Adipocyte (in vitro differentiated cells): Measurements from ENCODE around the gene MIS18BP1.

Experiments
- DNase-seq: peaks from one replicate; pipeline ENCODE4 v3.0.0-alpha.2; 2015; ENCODE audit warnings: low read depth
- H3K27me3 ChIP-seq: replicated peaks from 2 replicates; pipeline ENCODE4 v1.7.0; 2013; ENCODE audit warnings: mild to moderate bottlenecking, low read length, moderate library complexity; ENCODE audit not compliant: control insufficient read depth, insufficient read depth
- H3K36me3 ChIP-seq: 2 replicates; pipeline ENCODE4 v1.7.0; 2013; ENCODE audit warnings: low read length, mild to moderate bottlenecking, moderate library complexity; ENCODE audit not compliant: control insufficient read depth, insufficient read depth, severe bottlenecking
- H3K4me1 ChIP-seq: 2 replicates; pipeline ENCODE4 v1.7.0; 2013; ENCODE audit warnings: mild to moderate bottlenecking, low read length, moderate library complexity; ENCODE audit not compliant: control insufficient read depth, insufficient read depth
- H3K4me3 ChIP-seq: 2 replicates; pipeline ENCODE4 v1.7.0; 2013; ENCODE audit warnings: mild to moderate bottlenecking, low read length, moderate library complexity
- H3K9ac ChIP-seq: 2 replicates; pipeline ENCODE4 v1.7.0; 2013; ENCODE audit warnings: mild to moderate bottlenecking, low read length, moderate library complexity
- H3K9me3 ChIP-seq: 2 replicates; pipeline ENCODE4 v1.7.0; 2013; ENCODE audit warnings: mild to moderate bottlenecking, low read length, moderate library complexity; ENCODE audit not compliant: control insufficient read depth

Gene MIS18BP1

DNA sequence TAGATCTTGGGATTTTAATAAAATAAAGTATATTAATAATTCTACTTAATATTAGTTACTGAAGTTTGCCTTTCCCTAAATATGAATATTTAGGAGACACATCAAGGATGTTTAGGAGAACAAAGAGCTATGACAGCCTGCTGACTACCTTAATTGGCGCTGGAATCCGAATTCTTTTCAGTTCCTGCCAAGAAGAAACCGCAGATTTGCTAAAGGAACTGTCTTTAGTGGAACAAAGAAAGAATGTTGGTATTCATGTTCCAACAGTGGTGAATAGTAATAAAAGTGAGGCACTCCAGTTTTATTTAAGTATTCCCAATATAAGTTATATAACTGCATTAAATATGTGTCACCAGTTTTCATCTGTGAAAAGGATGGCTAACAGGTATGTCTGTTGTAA, 54.5 kb downstream of the MIS18BP1 start:
- no peak for DNase-seq
- peaks cover 21% of the 10 kb centered on the region for H3K36me3 ChIP-seq
- peaks cover 7% of the 10 kb centered on the region for H3K4me1 ChIP-seq
- H3K27me3 ChIP-seq = no peaks in the 10 kb centered on the region
- H3K4me3 ChIP-seq = no peak overlapping the region
- H3K9me3 ChIP-seq = no peaks in the 10 kb centered on the region
- H3K9ac ChIP-seq = no peak overlapping the region

DNA sequence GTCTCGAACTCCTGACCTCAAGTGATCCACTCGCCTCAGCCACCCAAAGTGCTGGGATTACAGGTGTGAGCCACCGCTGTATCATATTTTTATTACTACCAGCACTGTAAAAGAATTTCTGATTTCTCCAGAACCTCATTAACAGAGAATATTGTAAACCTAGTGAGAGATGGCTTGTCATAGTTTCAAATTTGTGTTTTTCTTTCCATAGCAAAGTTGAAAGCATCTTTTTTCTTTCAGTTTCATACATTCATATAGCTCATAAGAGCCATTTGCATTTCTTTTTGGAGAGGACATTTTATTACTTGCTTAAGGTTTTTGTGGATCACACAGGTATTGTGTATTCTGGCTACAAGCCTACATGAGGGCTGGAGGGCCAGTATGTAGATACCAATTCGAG, 58.0 kb downstream of the MIS18BP1 start:
- no peaks in the 10 kb centered on the region for H3K36me3 ChIP-seq
- no peak overlapping the region for H3K9ac ChIP-seq
- H3K4me1 ChIP-seq = peaks cover 12% of the 10 kb centered on the region
- no peaks in the 10 kb centered on the region for H3K27me3 ChIP-seq
- H3K4me3 ChIP-seq = no peak overlapping the region
- DNase-seq = no peak
- no peaks in the 10 kb centered on the region for H3K9me3 ChIP-seq

DNA sequence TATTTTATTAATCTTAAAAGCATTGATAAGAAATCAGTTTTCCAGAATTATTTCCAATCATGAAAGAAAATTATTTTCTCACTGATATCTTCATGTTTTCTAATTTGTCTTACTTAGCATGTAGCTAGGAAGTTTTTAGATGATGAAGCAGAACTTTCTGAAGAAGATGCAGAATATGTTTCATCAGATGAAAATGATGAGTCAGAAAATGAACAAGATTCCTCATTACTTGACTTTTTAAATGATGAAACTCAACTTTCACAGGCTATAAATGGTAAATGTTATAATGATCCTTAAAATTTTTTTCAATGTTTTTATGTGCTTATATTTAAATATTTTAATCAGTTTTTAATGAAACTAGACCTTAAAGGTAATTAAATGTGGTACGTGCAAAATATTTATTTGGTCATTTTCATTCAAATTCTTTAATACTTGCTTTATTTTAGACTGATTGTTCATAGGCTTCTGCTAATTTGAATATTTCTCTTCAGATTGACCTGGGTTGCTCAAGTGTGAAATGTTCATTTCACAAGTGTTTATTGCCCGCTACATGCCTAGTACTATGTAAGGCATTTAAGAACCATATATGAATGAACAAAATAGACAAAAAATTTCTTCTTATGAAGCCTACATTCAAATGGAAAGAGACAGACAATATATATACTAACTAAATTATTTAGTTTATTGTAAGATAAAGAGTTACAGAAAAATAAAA, 67.7 kb downstream of the MIS18BP1 start:
- Histone ChIP-seq H3K4me3 (no peak overlapping the region), H3K27me3 (no peaks in the 10 kb centered on the region)

DNA sequence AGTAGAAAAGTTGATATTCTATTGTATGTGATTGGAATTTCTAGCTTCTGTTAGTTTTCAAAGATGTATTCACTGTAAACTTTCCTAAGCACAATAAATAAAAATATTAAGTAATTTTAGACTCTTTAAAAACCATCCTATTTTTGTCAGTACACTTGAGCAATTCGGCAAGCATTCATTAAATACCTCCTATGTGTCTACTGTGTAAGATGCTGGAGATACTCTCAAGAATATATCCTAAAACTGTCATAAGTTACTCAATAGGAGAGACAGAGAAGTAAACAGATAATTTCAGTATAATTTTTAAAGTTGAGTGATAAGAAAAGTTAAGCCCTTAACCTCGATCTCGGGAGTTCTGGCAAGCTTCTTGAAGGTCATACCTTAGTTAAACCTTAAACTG, 71.2 kb downstream of the MIS18BP1 start:
- Histone ChIP-seq H3K9me3 (no peaks in the 10 kb centered on the region), H3K9ac (no peak overlapping the region), H3K4me3 (no peak overlapping the region), H3K27me3 (no peaks in the 10 kb centered on the region), H3K4me1 (peaks cover 9% of the 10 kb centered on the region), H3K36me3 (no peaks in the 10 kb centered on the region)
- DNase-seq = no peak

More for the DNA sequence above, 67.7 kb downstream of the MIS18BP1 start:
- H3K36me3 ChIP-seq = no peaks in the 10 kb centered on the region
- peak; percentile 26 for DNase-seq
- H3K9ac ChIP-seq = no peak overlapping the region
- peaks cover 10% of the 10 kb centered on the region for H3K4me1 ChIP-seq
- H3K9me3 ChIP-seq = no peaks in the 10 kb centered on the region

DNA sequence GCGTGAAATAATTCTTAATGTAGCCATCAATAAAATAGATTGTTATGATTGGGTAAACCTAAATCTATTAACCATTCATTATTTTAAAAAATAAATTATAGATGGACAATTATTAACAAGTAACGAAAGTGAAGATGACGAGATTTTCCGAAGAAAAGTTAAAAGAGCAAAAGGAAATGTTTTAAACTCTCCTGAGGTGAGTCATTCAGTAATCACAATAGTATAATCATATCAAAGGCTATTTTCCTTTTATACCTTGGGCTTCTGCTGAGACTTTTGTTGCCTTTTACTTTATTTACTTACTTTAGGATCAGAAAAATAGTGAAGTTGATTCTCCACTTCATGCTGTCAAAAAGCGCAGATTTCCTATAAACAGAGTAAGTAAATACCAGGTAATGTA, 71.7 kb downstream of the MIS18BP1 start:
- no peaks in the 10 kb centered on the region for H3K9me3 ChIP-seq
- no peaks in the 10 kb centered on the region for H3K27me3 ChIP-seq
- no peak overlapping the region for H3K9ac ChIP-seq
- H3K4me1 ChIP-seq = peaks cover 6% of the 10 kb centered on the region
- no peak for DNase-seq
- no peaks in the 10 kb centered on the region for H3K36me3 ChIP-seq
- no peak overlapping the region for H3K4me3 ChIP-seq

DNA sequence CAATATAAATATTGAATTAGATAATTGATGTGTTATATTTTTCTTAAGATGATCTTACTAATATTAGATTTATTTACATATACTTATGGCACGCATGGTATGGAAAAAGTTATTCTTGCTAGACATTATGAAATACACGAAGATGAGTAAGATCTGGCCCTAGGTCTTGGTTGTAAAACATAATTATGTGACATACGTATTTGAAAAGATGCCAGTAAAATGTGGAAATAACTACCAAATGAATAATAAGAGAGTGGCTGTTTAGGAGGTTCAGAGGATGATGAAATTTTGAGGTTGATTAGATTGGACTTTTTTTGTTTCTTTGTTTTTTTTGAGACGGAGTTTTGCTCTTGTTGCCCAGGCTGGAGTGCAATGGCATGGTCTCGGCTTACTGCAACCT, 75.9 kb downstream of the MIS18BP1 start:
- Histone ChIP-seq H3K4me1 (peaks cover 6% of the 10 kb centered on the region), H3K9me3 (no peaks in the 10 kb centered on the region), H3K36me3 (no peaks in the 10 kb centered on the region), H3K4me3 (no peak overlapping the region), H3K9ac (no peak overlapping the region), H3K27me3 (no peaks in the 10 kb centered on the region)
- peak; percentile 48 for DNase-seq

DNA sequence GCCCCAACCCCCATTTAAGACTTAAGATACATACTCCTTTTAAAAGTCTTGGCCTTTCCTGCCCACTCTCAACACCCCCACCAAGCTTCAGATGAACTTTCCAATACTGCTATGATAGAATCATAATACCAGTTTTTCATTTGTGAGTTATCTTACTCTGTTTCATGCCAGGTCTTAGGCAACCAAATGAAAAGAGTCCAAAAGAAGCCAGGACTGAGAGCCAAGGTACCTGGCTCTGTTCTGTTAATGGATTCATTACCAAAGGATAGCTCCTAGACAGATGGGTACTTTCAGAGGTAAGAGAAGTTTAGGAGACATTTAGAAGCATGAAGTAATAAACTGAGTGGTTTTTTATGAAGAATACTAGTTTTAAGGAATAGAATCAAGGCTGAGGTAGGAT, 83.1 kb downstream of the MIS18BP1 start:
- no peak for DNase-seq
- no peak overlapping the region for H3K9ac ChIP-seq
- no peaks in the 10 kb centered on the region for H3K9me3 ChIP-seq
- no peaks in the 10 kb centered on the region for H3K4me1 ChIP-seq
- H3K4me3 ChIP-seq = no peak overlapping the region
- H3K36me3 ChIP-seq = peaks cover 4% of the 10 kb centered on the region
- no peaks in the 10 kb centered on the region for H3K27me3 ChIP-seq

DNA sequence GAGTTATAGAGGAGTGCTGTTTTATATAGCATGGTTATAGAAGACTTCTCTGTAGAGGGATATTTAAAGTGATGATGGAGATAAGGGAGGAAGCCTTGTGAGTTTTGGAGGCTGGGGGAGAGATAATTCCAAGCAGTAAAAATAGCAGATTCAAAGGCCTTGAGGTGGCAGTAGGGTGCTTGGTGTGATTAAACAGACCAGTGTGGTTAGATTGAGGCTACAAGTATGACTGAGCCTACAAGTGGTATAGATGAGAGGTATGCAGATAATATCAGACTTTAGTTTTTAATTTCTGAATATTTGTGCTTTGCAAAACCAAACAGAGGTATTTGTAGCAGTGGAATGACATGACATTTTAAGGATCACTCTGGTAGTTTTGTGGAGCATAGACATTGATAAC, 96.9 kb downstream of the MIS18BP1 start:
- no peaks in the 10 kb centered on the region for H3K27me3 ChIP-seq
- H3K4me3 ChIP-seq = no peak overlapping the region
- no peaks in the 10 kb centered on the region for H3K4me1 ChIP-seq
- H3K36me3 ChIP-seq = no peaks in the 10 kb centered on the region
- H3K9me3 ChIP-seq = no peaks in the 10 kb centered on the region
- no peak for DNase-seq
- no peak overlapping the region for H3K9ac ChIP-seq
